ENCODE data around the gene CENPO.
A peak's percentile ranks its signal among the peaks of the same experiment; 100 is the strongest.

The CENPO gene

GRCh38 chr2:24870891-24871705 lies 77.9 kb downstream of the CENPO start:
- peak in 1 of 42 donors; percentile 9 for DNase-seq
- intact Hi-C loops (cut with DNase I) = no loop called here

GRCh38 chr2:24871852-24872333 lies 78.7 kb downstream of the CENPO start:
- intact Hi-C loops (cut with DNase I) = no loop called here
- DNase-seq = no peak

Data from head of caudate nucleus (tissue), 42 donors.